ENCODE data around the gene MOB1A.
A peak's percentile ranks its signal among the peaks of the same experiment; 100 is the strongest.
"Not testable (repeated sequence)": the region's sequence is repeated elsewhere in the genome, so short reads cannot be mapped to it uniquely, and the experiment has no call there.

MOB1A gene

GRCh38 chr2:74178211-74179062 is at the start of gene MOB1A:
MOB1A (minus strand) TSS chr2:74178879; CDS start chr2:74178674, 205 bp downstream.
- peak; percentile 99 for DNase-seq (ENCODE audit: low spot score)

- no peak for DNase-seq (ENCODE audit: low spot score)
Measured at GRCh38 chr2:74227646-74228045, 49.0 kb upstream of the MOB1A start.

DNA sequence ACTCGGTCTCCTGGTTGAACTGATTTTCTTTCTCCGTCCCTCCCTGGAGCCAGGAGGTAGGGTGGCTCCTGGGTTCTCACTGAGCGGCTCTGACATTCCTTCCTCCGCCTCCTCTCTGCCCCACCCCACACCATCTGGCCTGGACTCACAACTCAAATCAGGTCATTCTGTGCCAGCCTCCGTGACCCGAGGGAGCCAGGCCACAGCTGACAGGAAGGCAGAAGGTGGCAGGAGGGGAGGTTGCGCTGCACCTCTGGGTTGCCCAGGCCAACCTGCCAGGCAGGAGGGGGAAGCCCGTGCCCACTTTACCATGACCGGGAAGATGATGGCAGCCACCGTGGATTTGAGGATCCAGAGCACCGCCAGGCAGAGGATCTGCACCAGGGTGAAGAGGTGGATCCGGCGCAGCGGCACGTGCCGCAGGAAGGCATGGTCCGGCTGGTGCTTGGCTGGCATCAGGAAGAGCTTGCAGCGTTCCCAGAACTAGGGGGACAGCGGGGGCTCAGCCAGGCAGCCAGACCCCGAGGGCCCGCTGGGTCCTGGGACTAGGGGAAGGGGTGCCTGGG is 48.1 kb upstream of the MOB1A start:
- DNase-seq (ENCODE audit: low spot score): no peak

DNA sequence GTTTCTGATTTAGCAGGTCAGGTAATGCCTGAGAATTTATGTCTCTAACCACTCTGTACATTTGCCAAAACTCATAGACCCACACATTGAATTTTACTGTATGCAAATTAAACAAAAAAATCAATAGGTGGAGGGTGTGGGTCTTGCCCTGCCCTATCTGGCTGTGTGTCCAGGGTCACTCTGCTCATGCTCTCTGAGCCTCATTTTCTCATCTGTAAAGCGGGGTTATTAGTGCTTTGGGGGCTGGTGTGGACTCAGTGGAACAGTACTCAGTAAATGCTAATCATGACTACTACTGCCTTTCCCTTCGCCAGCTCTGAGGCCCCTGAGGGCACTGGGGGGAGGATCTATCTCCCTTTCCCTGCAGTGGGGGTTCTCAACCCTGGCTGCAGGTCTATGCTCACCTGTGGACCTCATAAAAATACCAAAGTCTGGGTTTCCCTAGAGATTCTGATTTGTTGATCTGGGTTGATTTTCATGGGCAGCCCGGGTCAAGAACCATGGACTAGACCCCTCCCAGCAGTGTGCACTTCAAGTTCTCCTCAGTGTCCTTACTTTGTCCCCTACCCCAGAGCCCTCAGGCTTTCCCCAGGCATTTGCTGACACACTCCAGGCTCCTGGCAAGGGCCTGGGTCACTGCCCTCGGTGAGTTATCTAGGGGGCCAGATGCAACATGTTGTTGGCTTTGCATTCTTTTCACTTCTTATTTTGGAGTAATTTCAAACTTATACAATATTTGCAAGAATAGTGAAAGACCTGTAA is 47.2 kb upstream of the MOB1A start:
- no peak for DNase-seq (ENCODE audit: low spot score)

DNA sequence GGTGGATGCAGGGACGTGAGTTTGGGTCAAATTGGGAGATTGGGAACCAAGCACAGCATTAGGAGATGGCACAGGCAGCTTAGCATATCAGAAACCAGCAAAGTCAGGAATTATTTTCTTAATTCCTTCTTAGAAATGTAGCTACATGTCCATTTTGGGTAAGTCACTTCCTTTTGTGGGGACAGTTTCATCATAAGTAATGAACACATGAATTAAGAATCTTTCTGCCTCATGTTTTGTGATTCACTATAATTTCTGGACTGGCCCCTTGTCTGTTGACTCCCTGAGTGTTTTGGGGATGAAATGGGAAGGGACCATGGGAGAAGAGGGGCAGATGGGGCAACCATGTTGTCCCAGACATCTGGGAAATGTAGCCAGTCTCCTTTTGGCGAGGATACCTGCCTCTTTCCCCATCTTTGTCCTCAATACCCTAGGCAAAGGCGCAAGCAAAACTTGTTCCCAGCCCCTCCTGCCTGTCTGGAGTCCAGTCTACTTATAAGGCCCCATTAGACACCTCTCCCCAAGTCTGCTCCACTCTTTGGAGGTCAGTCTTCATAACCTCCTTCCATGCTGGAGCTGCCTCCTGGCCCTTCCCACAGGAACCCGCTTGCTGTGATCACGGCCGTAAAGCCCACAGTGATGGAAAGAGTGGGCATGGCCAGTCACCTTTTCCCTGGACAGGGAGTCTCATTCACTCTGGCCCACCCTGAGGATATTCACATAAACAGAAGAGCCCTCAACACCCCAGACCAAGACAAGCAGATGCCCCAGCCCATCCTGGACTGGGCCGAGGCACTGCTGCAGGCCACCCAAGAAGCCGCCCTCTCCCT is 45.5 kb upstream of the MOB1A start:
- DNase-seq (ENCODE audit: low spot score): no peak

GRCh38 chr2:74222300-74222650 is 43.6 kb upstream of the MOB1A start:
- DNase-seq (ENCODE audit: low spot score): no peak

- no peak for DNase-seq (ENCODE audit: low spot score)
Measured at GRCh38 chr2:74221604-74222299, 43.1 kb upstream of the MOB1A start.

- DNase-seq (ENCODE audit: low spot score): no peak
Measured at GRCh38 chr2:74221091-74221490, 42.4 kb upstream of the MOB1A start.

GRCh38 chr2:74219846-74220486 is 41.3 kb upstream of the MOB1A start:
- DNase-seq (ENCODE audit: low spot score): no peak

DNA sequence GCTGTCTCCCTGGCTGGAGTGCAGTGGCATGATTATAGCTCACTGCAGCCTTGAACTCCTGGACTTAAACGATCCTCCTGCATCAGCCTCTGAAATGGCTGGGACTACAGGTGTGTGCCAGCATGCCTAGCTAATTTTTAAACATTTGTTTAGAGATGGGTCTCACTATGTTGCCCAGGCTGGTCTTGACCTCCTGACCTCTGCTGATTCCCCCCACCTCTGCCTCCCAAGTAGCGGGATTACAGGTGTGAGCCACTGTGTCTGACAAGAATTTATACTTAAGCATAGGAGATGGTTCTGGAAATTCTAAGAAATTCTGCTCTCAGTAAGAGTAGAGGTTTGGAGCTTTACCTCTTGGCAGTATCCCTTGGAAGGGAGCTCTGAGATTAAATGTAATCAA is 38.0 kb upstream of the MOB1A start:
- DNase-seq (ENCODE audit: low spot score): no peak

GRCh38 chr2:74215771-74216170 is 37.1 kb upstream of the MOB1A start:
- DNase-seq (ENCODE audit: low spot score): not testable (repeated sequence)

- DNase-seq (ENCODE audit: low spot score): no peak
Measured at GRCh38 chr2:74212702-74213410, 34.2 kb upstream of the MOB1A start.

DNA sequence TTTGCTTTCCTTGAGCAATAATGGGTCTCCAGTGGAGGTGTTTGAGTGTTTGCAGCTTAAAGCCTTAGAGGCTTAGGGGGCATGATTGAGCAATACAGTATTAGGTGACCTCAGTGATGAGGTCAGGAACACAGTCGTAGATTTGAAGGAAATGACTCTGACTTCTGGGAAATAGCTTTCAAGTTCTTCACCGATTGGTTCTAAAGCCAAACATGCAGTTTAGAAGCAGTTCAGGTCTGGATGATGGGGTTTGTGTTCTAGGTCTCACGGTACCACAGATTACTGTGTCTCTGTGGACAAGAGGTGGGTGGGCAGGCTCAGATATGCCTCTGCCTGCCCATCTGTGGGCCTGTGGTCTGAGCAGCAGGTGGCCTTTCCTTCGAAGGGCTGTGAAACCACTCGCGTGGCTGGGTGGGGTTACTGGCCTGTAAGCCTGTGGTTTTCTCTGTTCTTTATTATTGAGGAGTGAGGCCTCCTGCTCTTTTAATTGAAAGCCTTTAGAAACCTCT is 27.6 kb upstream of the MOB1A start:
- DNase-seq (ENCODE audit: low spot score): peak; percentile 55

- peak; percentile 22 for DNase-seq (ENCODE audit: low spot score)
Measured at GRCh38 chr2:74205596-74205995, 26.9 kb upstream of the MOB1A start.

- DNase-seq (ENCODE audit: low spot score): no peak
Measured at GRCh38 chr2:74205113-74205512, 26.4 kb upstream of the MOB1A start.

DNA sequence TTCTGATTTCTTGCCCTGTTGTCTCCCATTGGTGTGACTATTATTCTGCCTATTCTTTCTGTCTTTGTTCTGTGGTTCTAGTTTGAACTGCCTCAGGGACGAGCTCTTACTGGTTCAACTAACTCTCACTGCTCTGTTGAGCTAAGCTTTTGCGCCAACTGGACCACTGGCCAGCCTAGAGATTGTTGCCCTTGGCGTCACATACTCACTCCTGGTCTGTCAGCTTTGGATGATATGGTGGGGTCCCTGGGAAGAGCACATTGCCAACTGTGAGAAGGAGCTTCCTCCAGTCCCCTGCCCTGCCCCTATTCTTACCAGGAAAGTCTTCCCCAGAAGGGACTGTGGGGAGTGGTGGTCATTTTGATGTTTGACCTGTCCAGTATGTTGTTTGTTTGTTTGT is 25.8 kb upstream of the MOB1A start:
- no peak for DNase-seq (ENCODE audit: low spot score)

DNA sequence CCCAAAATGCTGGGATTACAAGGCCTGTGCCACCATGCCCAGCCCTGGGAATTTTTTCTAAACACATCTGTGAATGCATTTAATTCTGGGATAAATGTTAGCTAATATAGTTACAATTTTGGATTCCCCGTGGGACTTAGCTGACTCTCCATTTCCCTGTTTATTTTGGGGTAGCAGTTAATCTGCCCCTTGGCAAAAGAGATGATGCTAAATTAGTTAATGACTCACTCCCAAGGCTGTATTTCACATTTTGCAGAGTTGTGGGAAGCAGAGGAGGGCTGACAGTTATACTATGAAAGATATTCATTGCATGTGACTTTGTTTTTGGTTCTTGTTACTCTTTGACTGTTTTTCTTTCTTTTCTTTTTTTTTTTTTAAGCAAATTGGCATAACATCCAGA is 22.9 kb upstream of the MOB1A start:
- no peak for DNase-seq (ENCODE audit: low spot score)

DNA sequence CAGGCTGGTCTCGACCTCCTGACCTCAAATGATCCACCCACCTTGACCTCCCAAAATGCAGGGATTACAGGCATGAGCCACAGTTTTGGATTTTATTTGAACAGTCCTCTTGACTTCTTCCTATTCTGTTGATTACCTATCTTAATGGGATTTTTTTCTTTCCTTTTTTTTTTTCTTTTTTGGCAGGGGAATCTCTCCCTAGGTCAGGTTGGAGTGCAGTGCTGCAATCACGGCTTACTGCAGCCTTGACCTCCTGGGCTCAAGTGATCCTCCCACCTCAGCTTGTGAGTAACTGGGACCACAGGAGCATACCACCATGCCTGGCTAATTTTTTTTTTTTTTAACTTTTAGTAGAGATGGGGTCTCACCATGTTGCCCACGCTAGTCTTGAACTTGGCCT is 22.5 kb upstream of the MOB1A start:
- no peak for DNase-seq (ENCODE audit: low spot score)

- DNase-seq (ENCODE audit: low spot score): no peak
Measured at GRCh38 chr2:74199871-74200305, 21.2 kb upstream of the MOB1A start.

DNA sequence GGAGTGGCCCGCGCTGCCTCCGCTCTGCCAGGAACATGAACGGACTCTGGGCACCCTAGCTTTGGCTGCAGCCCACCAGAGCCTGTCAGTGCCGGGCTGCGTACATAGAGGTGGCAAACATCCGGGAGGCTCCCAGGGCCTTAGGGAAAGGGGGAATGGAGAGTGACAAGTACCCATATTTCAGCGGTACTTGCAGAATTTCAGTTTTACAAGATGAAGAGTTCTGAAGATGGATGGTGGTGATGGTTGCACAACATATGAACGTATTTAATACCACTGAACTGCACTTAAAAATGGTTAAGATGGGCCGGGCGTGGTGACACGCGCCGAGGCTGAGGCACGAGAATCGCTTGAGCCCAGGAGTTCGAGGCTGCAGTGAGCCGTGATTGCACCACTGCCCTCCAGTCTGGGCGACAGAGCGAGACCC is 20.6 kb upstream of the MOB1A start:
- DNase-seq (ENCODE audit: low spot score): no peak

Measured in kidney tubule cell (primary cell).